NB4 (cell line): ENCODE data around the gene NOTCH3.
A peak's percentile ranks its signal among the peaks of the same experiment; 100 is the strongest.

Source experiments
- DNase-seq: peaks from one replicate; pipeline ENCODE4 v3.0.0; 2010; ENCODE audit warnings: low read depth
- H3K4me3 ChIP-seq: one replicate; pipeline ENCODE4 v1.5.1; 2011; ENCODE audit warnings: mild to moderate bottlenecking, low read depth, low read length, moderate library complexity
- MYC ChIP-seq: IDR thresholded peaks from 2 replicates; pipeline ENCODE4 v1.6.1; 2011; ENCODE audit warnings: low read depth, low read length
- POLR2A ChIP-seq: IDR thresholded peaks from 2 replicates; pipeline ENCODE4 v1.6.1; 2011; ENCODE audit warnings: mild to moderate bottlenecking; ENCODE audit not compliant: insufficient read length; ENCODE audit errors: extremely low read depth
- TF ChIP-seq, protein P1 (sequence below): IDR thresholded peaks from 2 replicates; pipeline ENCODE4 v1.6.1; 2011; ENCODE audit warnings: low read depth, low read length
- TF ChIP-seq, protein P2 (sequence below): IDR thresholded peaks from one replicate; pipeline ENCODE4 v1.5.1; 2012; ENCODE audit warnings: low read depth, low read length

The NOTCH3 gene

DNA sequence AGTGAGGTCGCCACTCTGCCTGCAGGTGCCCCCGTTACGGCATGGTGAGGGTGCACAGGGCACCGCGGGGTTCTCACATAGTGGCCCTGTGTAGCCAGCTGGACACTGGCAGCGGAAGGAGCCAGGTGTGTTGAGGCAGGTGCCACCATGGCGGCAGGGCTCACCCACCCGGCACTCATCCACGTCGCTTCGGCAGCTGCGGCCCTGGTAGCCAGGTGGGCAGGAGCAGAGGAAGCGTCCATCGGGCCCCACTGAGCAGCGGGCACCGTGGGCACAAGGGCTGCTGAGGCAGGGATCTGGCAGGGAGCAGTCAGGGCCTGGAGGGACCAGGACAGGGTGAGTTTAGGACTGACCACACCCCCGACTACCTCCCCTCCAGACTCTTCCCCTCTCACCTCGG is 8.8 kb downstream of the NOTCH3 start:
- DNase-seq = no peak
- H3K4me3 ChIP-seq = no peak overlapping the region
- no peak for TF ChIP-seq POLR2A
- no peak for TF ChIP-seq MYC
- TF ChIP-seq, protein P1, sequence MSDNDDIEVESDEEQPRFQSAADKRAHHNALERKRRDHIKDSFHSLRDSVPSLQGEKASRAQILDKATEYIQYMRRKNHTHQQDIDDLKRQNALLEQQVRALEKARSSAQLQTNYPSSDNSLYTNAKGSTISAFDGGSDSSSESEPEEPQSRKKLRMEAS = no peak
- TF ChIP-seq, protein P2, sequence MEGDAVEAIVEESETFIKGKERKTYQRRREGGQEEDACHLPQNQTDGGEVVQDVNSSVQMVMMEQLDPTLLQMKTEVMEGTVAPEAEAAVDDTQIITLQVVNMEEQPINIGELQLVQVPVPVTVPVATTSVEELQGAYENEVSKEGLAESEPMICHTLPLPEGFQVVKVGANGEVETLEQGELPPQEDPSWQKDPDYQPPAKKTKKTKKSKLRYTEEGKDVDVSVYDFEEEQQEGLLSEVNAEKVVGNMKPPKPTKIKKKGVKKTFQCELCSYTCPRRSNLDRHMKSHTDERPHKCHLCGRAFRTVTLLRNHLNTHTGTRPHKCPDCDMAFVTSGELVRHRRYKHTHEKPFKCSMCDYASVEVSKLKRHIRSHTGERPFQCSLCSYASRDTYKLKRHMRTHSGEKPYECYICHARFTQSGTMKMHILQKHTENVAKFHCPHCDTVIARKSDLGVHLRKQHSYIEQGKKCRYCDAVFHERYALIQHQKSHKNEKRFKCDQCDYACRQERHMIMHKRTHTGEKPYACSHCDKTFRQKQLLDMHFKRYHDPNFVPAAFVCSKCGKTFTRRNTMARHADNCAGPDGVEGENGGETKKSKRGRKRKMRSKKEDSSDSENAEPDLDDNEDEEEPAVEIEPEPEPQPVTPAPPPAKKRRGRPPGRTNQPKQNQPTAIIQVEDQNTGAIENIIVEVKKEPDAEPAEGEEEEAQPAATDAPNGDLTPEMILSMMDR = no peak

DNA sequence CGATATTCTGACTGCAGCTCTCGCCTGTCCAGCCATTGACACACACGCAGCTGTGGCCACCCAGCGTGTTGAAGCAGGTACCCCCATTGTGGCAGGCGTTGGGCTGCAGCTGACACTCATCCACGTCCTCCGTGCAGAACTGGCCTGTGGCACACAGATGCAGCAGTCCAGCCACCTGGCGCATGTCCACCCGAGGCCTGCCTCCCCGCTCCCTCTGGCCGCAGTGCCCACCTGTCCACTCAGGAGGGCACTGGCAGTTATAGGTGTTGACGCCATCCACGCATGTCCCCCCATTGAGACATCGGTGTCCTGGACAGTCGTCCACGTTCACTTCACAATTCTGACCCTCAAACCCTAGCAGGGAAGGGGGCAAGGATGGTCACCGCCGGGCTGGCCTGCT is 9.3 kb downstream of the NOTCH3 start:
- DNase-seq = no peak
- no peak overlapping the region for H3K4me3 ChIP-seq
- no peak for TF ChIP-seq POLR2A
- no peak for TF ChIP-seq MYC
- TF ChIP-seq, protein P1 = no peak
- TF ChIP-seq, protein P2 = no peak

- H3K4me3 ChIP-seq = no peak overlapping the region
- no peak for DNase-seq
- TF ChIP-seq, protein P1 = no peak
- TF ChIP-seq POLR2A (no peak), MYC (no peak)
- TF ChIP-seq, protein P2 = no peak
Measured at GRCh38 chr19:15188851-15189250, 11.9 kb downstream of the NOTCH3 start.

- DNase-seq = peak; percentile 30
- no peak overlapping the region for H3K4me3 ChIP-seq
- no peak for TF ChIP-seq POLR2A
- TF ChIP-seq, protein P2 = no peak
- TF ChIP-seq, protein P1 = no peak
- no peak for TF ChIP-seq MYC
Measured at GRCh38 chr19:15187026-15188007, 13.5 kb downstream of the NOTCH3 start.

DNA sequence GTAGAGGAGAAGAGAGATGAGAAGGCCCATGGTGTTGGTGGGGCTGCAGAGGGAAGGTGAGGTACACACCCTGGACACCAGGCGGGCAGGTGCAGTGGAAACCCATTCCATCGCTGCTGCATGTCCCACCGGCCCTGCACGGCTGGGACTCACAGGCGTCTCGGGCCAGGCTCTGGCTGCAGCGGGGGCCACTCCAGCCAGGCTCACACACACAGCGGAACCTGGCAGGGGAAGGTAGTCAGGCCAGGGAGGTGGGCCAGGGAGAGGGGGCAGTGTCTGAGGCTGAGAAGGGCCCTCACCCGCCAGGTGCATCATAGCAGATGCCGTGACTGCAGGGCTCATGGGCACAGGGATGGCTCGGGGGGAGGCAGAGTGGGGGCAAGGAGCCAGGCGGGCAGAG is 15.6 kb downstream of the NOTCH3 start:
- DNase-seq = no peak
- H3K4me3 ChIP-seq = no peak overlapping the region
- TF ChIP-seq, protein P2 = no peak
- TF ChIP-seq POLR2A = no peak
- TF ChIP-seq, protein P1 = no peak
- no peak for TF ChIP-seq MYC
